ENCODE results near the gene ROS1. TPM values are rescaled to one million over a fixed set of nuclear protein-coding genes. Genes with fewer than 3 reads are reported as not detected.

Gene ROS1
- total and polyA plus RNA-seq, 4 donors, result under 0.01 TPM; not detected in 3

GRCh38 chr6:117380298-117380697 lies 45.4 kb downstream of the ROS1 start:
- DNase-seq (ENCODE audit: low spot score), result no peak
- H3K36me3 ChIP-seq (ENCODE audit: control insufficient read depth in 4 of 4, insufficient read depth in 3 of 4, low read depth in 1 of 4, low read length in 3 of 4), result no peaks in the 10 kb centered on the region
- no peak overlapping the region for H3K9ac ChIP-seq (ENCODE audit: low read depth in 1 of 2, low read length in 2 of 2)
- no peaks in the 10 kb centered on the region for H3K27me3 ChIP-seq (ENCODE audit: control insufficient read depth in 4 of 4, insufficient read depth in 4 of 4, low read length in 3 of 4)
- no peak overlapping the region for H3K27ac ChIP-seq (ENCODE audit: low read depth in 1 of 2, low read length in 2 of 2)
- TF ChIP-seq CTCF (IDR thresholded peaks at IDR 0.05; ENCODE audit: low read depth, low read length, missing input control) (no peak), RXRA (IDR thresholded peaks at IDR 0.05) (peak in 1 of 2 donors; percentile 15)
- H3K9me3 ChIP-seq (ENCODE audit: control insufficient read depth in 4 of 4, low read length in 3 of 4), result peaks cover 0 to 1% (median 0%) of the 10 kb centered on the region in 4 donors
- peaks cover 0 to 12% (median 6%) of the 10 kb centered on the region in 4 donors for H3K4me1 ChIP-seq (ENCODE audit: control insufficient read depth in 4 of 4, insufficient read depth in 4 of 4, low read length in 3 of 4)
- no peak overlapping the region for H3K4me3 ChIP-seq (ENCODE audit: low read depth in 1 of 3, low read length in 3 of 3)
- 95% methylated on average over 2 of the region's 2 CpGs for WGBS

GRCh38 chr6:117375446-117375845 lies 50.3 kb downstream of the ROS1 start:
- Histone ChIP-seq H3K36me3 (ENCODE audit: control insufficient read depth in 4 of 4, insufficient read depth in 3 of 4, low read depth in 1 of 4, low read length in 3 of 4) (no peaks in the 10 kb centered on the region), H3K9ac (ENCODE audit: low read depth in 1 of 2, low read length in 2 of 2) (no peak overlapping the region), H3K27ac (ENCODE audit: low read depth in 1 of 2, low read length in 2 of 2) (no peak overlapping the region), H3K4me1 (ENCODE audit: control insufficient read depth in 4 of 4, insufficient read depth in 4 of 4, low read length in 3 of 4) (peaks cover 0 to 7% (median 4%) of the 10 kb centered on the region in 4 donors), H3K27me3 (ENCODE audit: control insufficient read depth in 4 of 4, insufficient read depth in 4 of 4, low read length in 3 of 4) (no peaks in the 10 kb centered on the region), H3K9me3 (ENCODE audit: control insufficient read depth in 4 of 4, low read length in 3 of 4) (peaks cover 0 to 1% (median 0%) of the 10 kb centered on the region in 4 donors), H3K4me3 (ENCODE audit: low read depth in 1 of 3, low read length in 3 of 3) (no peak overlapping the region)
- TF ChIP-seq FOXA1 (IDR thresholded peaks at IDR 0.05) (no peak), RXRA (IDR thresholded peaks at IDR 0.05) (no peak), ZBTB33 (IDR thresholded peaks at IDR 0.05) (no peak), MAX (IDR thresholded peaks at IDR 0.05) (no peak), GABPA (IDR thresholded peaks at IDR 0.05 in 1 of 2, conservative IDR thresholded peaks at IDR 0.05 in 1 of 2) (no peak), HNF4A (conservative IDR thresholded peaks at IDR 0.05) (no peak), YY1 (IDR thresholded peaks at IDR 0.05) (no peak), NR2F2 (IDR thresholded peaks at IDR 0.05) (no peak), HNF4G (IDR thresholded peaks at IDR 0.05) (no peak), TAF1 (conservative IDR thresholded peaks at IDR 0.05) (no peak), JUND (IDR thresholded peaks at IDR 0.05) (no peak), SP1 (IDR thresholded peaks at IDR 0.05) (no peak), EGR1 (IDR thresholded peaks at IDR 0.05; ENCODE audit: low read depth in 2 of 2) (no peak), CTCF (IDR thresholded peaks at IDR 0.05; ENCODE audit: low read depth, low read length, missing input control) (no peak), REST (IDR thresholded peaks at IDR 0.05) (no peak)
- DNase-seq (ENCODE audit: low spot score), result no peak
